ENCODE results near the gene CPA4. TPM values are rescaled to one million over a fixed set of nuclear protein-coding genes. Genes with fewer than 3 reads are reported as not detected.

CPA4 gene
- total RNA-seq, 4 donors from 2014 or later, result not detected

DNA sequence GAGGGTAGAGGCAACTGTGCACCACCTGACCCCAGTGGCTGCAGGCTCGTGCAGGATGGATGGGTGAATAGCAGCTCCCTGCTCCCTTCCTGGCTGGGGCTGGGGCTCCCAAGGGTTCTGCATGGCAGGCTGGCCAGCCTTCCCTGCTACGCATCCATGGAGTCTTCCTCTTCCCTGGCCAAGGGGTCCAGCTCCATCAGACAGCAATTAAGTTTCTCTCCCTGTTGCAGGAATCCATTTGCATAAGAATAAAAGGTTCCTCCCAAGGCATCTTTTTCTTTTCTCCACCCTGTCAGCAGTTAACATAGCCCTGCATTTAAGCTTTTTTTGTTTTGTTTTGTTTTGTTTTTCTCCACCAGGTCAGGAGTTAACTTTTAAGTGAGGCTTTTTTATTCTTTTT, 36.3 kb upstream of the CPA4 start:
- WGBS, 2 donors (ENCODE audit: low coverage in 1 of 2), result 71 to 100% methylated on average over 1 to 2 of the region's 2 CpGs
- H3K27ac ChIP-seq, result no peak overlapping the region
- TF ChIP-seq POLR2AphosphoS5 (IDR thresholded peaks at IDR 0.05) (no peak), EP300 (IDR thresholded peaks at IDR 0.05; ENCODE audit: low read depth) (no peak), POLR2A (IDR thresholded peaks at IDR 0.05) (no peak)
- TF ChIP-seq, protein P1, sequence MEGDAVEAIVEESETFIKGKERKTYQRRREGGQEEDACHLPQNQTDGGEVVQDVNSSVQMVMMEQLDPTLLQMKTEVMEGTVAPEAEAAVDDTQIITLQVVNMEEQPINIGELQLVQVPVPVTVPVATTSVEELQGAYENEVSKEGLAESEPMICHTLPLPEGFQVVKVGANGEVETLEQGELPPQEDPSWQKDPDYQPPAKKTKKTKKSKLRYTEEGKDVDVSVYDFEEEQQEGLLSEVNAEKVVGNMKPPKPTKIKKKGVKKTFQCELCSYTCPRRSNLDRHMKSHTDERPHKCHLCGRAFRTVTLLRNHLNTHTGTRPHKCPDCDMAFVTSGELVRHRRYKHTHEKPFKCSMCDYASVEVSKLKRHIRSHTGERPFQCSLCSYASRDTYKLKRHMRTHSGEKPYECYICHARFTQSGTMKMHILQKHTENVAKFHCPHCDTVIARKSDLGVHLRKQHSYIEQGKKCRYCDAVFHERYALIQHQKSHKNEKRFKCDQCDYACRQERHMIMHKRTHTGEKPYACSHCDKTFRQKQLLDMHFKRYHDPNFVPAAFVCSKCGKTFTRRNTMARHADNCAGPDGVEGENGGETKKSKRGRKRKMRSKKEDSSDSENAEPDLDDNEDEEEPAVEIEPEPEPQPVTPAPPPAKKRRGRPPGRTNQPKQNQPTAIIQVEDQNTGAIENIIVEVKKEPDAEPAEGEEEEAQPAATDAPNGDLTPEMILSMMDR (IDR thresholded peaks at IDR 0.05), result no peak
- in situ Hi-C loops (cut with MboI; ENCODE audit: low pct_ligation_motif_present in 1 of 4, low pct_unique_long_range_greater_than_20kb in 1 of 4, low sequenced_read_pairs in 3 of 4), result no loop called here
- H3K36me3 ChIP-seq, result no peaks in the 10 kb centered on the region
- intact Hi-C loops (cut with DNase I; ENCODE audit: low total_unique reads), result no loop called here
- no peaks in the 10 kb centered on the region for H3K27me3 ChIP-seq
- no peak overlapping the region for H3K4me3 ChIP-seq
- no peaks in the 10 kb centered on the region for H3K4me1 ChIP-seq
- H3K9me3 ChIP-seq, result peaks cover 11 to 26% of the 10 kb centered on the region in 2 donors
- no peak for DNase-seq

DNA sequence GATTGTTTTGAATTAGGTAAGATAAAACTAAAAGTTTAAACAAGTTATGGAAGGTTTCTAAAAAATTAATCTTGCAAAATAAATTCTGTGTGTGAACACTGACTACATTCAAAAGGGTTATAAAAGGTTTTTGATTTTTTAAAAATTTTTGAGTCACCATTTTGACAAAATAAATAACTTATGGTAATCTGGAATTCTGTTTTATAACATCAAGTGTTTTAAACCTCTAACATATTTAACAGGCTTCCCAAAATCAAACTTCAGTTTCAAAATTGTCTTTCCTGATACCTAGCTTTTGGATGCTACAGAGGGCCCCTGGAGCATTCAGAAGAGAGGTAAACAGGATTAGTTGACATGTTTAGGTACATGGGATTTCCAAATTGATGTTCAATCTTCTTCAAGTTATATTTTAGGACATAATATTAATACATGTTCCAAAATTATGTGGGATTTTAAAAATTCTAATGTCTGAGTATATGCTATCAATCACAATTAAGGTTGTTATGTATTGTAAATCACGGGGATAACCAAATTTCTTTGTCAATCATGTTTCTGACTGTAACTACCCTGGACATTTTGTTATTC, 34.4 kb upstream of the CPA4 start:
- TF ChIP-seq POLR2A (IDR thresholded peaks at IDR 0.05) (no peak), EP300 (IDR thresholded peaks at IDR 0.05; ENCODE audit: low read depth) (no peak), POLR2AphosphoS5 (IDR thresholded peaks at IDR 0.05) (no peak)
- TF ChIP-seq, protein P1 (IDR thresholded peaks at IDR 0.05), result no peak
- Histone ChIP-seq H3K9me3 (peaks cover 11 to 26% of the 10 kb centered on the region in 2 donors), H3K4me3 (no peak overlapping the region), H3K4me1 (no peaks in the 10 kb centered on the region), H3K27me3 (no peaks in the 10 kb centered on the region), H3K36me3 (no peaks in the 10 kb centered on the region), H3K27ac (no peak overlapping the region)
- intact Hi-C loops (cut with DNase I; ENCODE audit: low total_unique reads), result no loop called here
- 68 to 71% methylated on average over 1 of the region's 1 CpG for WGBS, 2 donors (ENCODE audit: low coverage in 1 of 2)
- DNase-seq, result no peak
- in situ Hi-C loops (cut with MboI; ENCODE audit: low pct_ligation_motif_present in 1 of 4, low pct_unique_long_range_greater_than_20kb in 1 of 4, low sequenced_read_pairs in 3 of 4), result no loop called here

DNA sequence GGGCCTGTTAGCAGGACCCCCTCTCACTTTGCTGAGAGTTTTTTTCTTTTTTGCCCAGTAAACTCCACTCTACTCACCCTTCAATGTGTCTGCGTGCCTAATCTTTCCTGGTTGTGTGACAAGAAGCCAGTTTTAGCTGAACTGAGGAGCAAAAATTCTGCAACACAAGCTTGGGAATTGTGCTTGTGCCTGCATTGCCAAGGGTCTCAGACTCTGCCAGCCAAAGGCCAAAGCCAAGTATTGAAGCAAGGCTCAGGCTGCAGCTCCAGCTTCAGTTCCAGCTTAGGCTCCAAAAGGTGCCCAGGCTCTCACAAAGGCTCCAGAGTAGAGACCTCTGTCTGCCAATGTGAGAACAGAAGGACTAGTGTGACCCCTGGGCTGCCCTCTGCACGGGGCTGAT, 30.5 kb upstream of the CPA4 start:
- Histone ChIP-seq H3K27ac (no peak overlapping the region), H3K4me3 (no peak overlapping the region), H3K36me3 (no peaks in the 10 kb centered on the region), H3K27me3 (no peaks in the 10 kb centered on the region), H3K4me1 (no peaks in the 10 kb centered on the region), H3K9me3 (peaks cover 11 to 17% of the 10 kb centered on the region in 2 donors)
- in situ Hi-C loops (cut with MboI; ENCODE audit: low pct_ligation_motif_present in 1 of 4, low pct_unique_long_range_greater_than_20kb in 1 of 4, low sequenced_read_pairs in 3 of 4), result no loop called here
- intact Hi-C loops (cut with DNase I; ENCODE audit: low total_unique reads), result no loop called here
- no peak for DNase-seq
- TF ChIP-seq POLR2AphosphoS5 (IDR thresholded peaks at IDR 0.05), result no peak
- TF ChIP-seq, protein P1 (IDR thresholded peaks at IDR 0.05), result no peak
- TF ChIP-seq POLR2A (IDR thresholded peaks at IDR 0.05), result no peak
- TF ChIP-seq EP300 (IDR thresholded peaks at IDR 0.05; ENCODE audit: low read depth), result no peak
- 58 to 100% methylated on average over 1 to 2 of the region's 2 CpGs for WGBS, 2 donors (ENCODE audit: low coverage in 1 of 2)

DNA sequence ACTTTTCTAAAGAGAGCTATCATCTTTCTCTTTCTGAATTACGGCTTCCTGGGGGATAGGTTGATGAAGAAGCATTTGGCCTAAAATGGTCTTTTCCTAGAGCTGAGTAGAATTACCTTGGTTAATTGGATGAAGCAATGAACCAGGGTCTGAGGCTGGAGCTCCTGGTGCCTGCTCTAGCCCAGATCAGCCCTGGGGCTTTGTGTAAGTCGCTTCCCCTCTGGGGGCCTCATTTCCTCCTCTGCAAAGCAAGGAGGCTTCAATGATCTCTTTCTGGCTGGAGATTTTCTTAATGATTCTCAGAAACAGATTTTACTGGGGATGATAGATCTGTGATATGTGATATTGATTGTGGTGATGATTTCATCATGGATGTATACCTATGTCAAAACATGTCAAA, 29.8 kb upstream of the CPA4 start:
- intact Hi-C loops (cut with DNase I; ENCODE audit: low total_unique reads), result no loop called here
- in situ Hi-C loops (cut with MboI; ENCODE audit: low pct_ligation_motif_present in 1 of 4, low pct_unique_long_range_greater_than_20kb in 1 of 4, low sequenced_read_pairs in 3 of 4), result no loop called here
- no peak for DNase-seq
- Histone ChIP-seq H3K9me3 (peaks cover 6 to 12% of the 10 kb centered on the region in 2 donors), H3K27ac (no peak overlapping the region), H3K36me3 (no peaks in the 10 kb centered on the region), H3K4me3 (no peak overlapping the region), H3K4me1 (no peaks in the 10 kb centered on the region), H3K27me3 (no peaks in the 10 kb centered on the region)
- TF ChIP-seq EP300 (IDR thresholded peaks at IDR 0.05; ENCODE audit: low read depth), result no peak
- TF ChIP-seq POLR2A (IDR thresholded peaks at IDR 0.05), result no peak
- TF ChIP-seq, protein P1 (IDR thresholded peaks at IDR 0.05), result no peak
- TF ChIP-seq POLR2AphosphoS5 (IDR thresholded peaks at IDR 0.05), result no peak
- WGBS, 2 donors (ENCODE audit: low coverage in 1 of 2), result 71% methylated on average over 1 to 2 of the region's 2 CpGs

Data from transverse colon (tissue), 4 donors.